AG09309 (cell line): ENCODE results near the gene PRRX2.

Experiments
- DNase-seq: peaks from one replicate; pipeline ENCODE4 v3.0.0-alpha.2; 2010; ENCODE audit warnings: low read depth
- H3K4me3 ChIP-seq: 2 replicates; pipeline ENCODE4 v1.5.1; 2011; ENCODE audit warnings: mild to moderate bottlenecking, low read depth, low read length, moderate library complexity; ENCODE audit not compliant: control insufficient read depth
- TF ChIP-seq, protein P1 (sequence below): IDR thresholded peaks from 2 replicates; pipeline ENCODE4 v1.5.1; 2011; ENCODE audit warnings: mild to moderate bottlenecking, low read depth, low read length, inconsistent platforms; ENCODE audit not compliant: insufficient read depth, control insufficient read depth; ENCODE audit errors: missing control alignments

Gene PRRX2

DNA sequence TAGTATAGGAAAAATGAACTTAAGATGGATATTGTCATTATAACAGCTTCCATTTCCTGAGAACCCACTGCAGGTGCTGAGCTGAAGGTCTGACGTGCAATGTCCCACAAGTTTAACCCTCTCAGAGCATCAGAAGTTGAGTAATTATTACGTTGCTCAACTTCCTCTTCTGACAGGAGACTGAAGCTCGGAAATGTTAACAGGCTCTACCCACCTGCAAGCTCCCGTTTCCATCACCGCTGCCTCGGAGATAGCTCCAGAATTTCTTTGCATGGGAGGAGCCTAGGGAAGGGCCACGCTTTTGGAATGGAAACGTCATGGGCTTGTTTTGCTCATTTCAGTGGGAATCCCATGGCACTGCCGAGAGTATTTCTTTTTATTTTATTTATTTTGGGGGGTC, 40.5 kb upstream of the PRRX2 start:
- no peak overlapping the region for H3K4me3 ChIP-seq
- DNase-seq: no peak
- TF ChIP-seq, protein P1, sequence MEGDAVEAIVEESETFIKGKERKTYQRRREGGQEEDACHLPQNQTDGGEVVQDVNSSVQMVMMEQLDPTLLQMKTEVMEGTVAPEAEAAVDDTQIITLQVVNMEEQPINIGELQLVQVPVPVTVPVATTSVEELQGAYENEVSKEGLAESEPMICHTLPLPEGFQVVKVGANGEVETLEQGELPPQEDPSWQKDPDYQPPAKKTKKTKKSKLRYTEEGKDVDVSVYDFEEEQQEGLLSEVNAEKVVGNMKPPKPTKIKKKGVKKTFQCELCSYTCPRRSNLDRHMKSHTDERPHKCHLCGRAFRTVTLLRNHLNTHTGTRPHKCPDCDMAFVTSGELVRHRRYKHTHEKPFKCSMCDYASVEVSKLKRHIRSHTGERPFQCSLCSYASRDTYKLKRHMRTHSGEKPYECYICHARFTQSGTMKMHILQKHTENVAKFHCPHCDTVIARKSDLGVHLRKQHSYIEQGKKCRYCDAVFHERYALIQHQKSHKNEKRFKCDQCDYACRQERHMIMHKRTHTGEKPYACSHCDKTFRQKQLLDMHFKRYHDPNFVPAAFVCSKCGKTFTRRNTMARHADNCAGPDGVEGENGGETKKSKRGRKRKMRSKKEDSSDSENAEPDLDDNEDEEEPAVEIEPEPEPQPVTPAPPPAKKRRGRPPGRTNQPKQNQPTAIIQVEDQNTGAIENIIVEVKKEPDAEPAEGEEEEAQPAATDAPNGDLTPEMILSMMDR: no peak

DNA sequence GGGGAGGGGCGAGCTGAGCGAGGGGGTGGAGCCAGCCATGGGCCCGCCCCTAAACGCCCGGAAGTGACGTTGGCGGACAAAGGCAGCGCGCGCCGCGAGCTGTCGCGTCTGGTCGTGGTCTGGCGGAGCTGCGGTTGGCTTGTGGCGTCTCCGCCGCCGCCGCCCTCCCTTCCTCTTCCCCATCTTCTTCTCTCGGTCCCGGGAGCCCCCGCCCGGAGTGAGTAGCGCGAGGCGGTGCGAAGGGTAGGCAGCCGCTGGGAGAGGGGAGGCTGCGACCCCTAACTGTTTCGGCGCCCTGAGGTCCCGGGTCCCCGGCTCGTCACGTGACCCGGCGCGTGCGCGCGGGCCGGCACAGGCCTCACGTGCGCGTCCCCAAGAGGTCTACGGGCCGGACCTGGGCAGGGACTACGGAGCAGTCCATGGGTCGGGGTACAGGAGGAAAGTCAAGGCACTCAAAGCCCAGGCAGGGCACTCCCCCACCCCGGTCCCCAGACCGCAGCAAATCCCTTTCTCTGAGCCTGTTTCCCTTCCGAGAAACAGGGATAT, 39.3 kb upstream of the PRRX2 start, which contains the start of gene NTMT1:
TSS of gene NTMT1 (plus strand) at position 85 of the 546 bp plus-strand sequence. CDS start 6,541 bp downstream, outside the sequence.
- DNase-seq: no peak
- peak within 1 kb of the TSS; percentile 97 for H3K4me3 ChIP-seq
- TF ChIP-seq, protein P1: no peak

DNA sequence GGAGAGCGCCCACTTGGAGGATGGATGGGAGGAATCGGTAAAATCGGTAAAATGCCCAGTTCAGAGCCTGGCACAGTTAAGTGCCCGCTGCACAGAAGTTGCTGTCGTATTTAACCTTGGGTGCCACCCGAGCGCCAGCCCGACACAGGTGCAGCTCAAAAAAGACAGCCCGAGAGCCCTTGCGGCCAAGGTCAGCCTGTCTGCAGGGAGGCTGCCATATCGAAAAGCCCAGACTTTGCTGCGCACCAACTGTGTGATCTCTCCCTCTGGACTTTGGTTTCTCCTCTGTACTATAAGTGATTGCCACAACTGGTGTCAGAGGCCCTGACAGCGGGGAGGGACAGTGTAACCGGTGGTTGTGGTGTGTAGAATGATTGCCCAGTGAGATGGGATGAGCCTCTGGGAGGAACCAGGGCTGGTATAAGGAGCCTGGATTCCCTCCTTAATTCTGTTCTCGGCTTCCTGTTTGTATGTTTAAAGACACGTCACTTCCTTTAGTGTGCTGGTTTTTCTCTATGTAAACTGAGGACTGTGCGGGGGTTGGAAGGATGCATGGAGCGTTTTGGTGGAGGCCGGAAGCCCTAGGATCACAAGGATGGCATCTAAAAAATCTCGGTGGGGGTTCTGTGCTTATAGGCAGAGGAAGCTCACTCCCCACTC, 38.7 kb upstream of the PRRX2 start:
- DNase-seq: no peak
- TF ChIP-seq, protein P1: no peak
- peak overlapping the region; percentile 97 for H3K4me3 ChIP-seq

DNA sequence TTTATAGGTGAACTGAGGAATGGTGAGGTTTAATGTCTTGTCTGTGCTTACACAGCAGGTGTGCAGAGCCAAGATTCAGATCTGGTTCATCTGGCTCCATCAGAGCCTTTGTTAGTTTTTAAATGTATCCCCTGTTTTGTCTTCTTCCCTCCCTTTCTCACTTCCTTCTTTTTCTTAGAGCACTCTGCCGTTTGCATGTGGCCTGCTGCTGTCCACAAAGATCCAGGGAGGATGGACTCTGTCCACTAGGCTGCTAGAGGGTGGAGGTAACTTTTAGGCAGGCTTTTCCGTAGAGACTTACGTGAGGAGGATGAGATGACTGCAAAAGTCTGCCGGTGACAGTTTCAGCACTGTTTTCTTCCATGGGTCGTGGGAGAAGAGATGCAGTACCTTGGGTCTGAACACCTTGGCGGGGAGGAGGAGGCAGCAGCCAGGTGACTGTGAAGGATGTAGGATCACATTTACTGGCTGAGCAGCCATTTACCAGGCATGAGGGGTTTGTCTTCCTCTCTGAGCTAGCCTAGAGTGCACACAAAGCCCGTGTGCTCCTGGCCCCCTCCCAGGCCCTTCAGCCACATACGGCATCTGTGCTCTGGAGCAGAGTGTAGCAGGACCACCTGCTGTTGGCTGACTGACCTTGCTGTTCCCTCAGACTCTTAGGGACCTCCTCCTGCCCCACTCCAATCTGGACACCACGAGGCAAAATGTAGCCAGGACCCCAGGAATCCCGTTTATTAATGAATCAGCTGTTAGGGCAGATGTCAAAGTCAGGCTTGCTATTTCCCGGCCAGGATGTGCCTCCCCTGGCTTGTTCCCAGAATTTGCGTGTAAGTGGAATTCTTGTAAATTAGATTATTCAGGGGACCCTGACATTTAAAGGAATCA, 37.6 kb upstream of the PRRX2 start:
- no peak for DNase-seq
- peak overlapping the region; percentile 97 for H3K4me3 ChIP-seq
- TF ChIP-seq, protein P1: no peak

DNA sequence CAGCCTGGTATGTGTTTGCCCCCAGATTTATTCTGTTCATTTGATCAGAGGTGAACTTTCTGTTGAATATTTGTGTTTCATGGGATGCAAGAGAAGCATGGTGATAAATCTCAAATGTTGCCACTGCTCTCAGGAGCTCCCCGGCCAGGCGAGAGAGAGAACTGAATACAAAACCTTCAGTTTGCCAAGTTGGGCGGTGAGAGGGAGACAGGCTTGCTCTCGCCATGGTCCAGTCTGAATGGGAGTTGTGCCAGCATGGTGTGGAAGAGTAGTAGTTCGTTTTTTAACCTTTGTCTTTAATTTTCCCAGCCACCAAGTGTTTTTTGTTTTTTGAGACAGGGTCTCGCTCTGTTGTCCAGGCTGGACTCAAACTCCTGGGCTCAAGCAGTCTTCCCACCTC, 36.7 kb upstream of the PRRX2 start:
- H3K4me3 ChIP-seq: no peak overlapping the region
- DNase-seq: no peak
- TF ChIP-seq, protein P1: no peak

DNA sequence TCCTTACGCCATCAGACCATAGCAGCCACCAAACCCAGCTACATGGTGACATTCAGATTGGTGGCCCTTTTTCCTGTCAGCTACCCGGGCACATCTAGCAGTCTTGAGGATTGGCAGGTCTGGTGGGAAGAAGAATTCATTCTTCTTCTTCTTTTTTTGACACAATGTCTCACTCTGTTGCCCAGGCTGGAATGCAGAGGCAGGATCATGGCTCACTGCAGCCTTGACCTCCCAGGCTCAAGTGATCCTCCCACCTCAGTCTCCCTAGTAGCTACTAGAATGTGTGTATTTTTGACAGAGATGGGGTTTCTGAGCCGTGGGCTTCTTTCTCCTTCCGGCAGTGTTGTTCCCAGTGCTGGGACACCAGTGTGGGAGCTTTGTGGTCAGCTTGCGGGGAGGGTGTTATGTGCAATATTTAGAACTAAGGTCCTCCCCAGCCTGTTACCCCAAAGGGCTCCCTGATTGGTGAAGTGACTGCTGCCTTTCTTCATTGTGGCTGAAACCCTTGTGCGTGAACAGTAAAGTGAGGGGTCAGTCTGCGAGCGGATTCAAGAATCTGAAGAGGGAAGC, 36.1 kb upstream of the PRRX2 start:
- TF ChIP-seq, protein P1: no peak
- DNase-seq: no peak
- H3K4me3 ChIP-seq: no peak overlapping the region
